CD4-positive, alpha-beta T cell (primary cell): ENCODE results near the gene SAMHD1. TPM values are rescaled to one million over a fixed set of nuclear protein-coding genes. Genes with fewer than 3 reads are reported as not detected.
A peak's percentile ranks its signal among the peaks of the same experiment; 100 is the strongest.

Experiments
- ATAC-seq: fragments of 200-7000 bp; cut with Tn5 transposase; one replicate; pipeline ENCODE4 v1.10.0; 2022; ENCODE audit warnings: mild to moderate bottlenecking; ENCODE audit not compliant: poor library complexity
- CTCF ChIA-PET: fragments of 350-600 bp; sonication (Branson Sonifier 250); formaldehyde crosslinking; loops from one replicate; lab custom pipeline; 2021; ENCODE audit warnings: antibody characterized with exemption, inconsistent platforms; lab: Charles Lee
- POLR2A ChIA-PET: fragments of 350-600 bp; sonication (Branson Sonifier 250); formaldehyde crosslinking; loops from one replicate; lab custom pipeline; 2021; ENCODE audit warnings: antibody characterized with exemption, inconsistent platforms; lab: Charles Lee
- DNase-seq, 14 experiments: peaks; one replicate each; pipeline ENCODE4 v3.0.0-alpha.2; 2013 to 2020; ENCODE audit warnings: mixed read lengths in 2 of 14
- H3K27ac ChIP-seq, 2 donors: one replicate each; pipeline versions ENCODE4 v1.5.1 to v1.7.0; 2013; ENCODE audit warnings: low read length in 2 of 2, low read depth in 1 of 2, mild to moderate bottlenecking in 1 of 2
- H3K27me3 ChIP-seq, 2 experiments: 1 replicate in 1 of 2; 2 replicates in 1 of 2; pipeline versions ENCODE4 v1.6.1 to v1.7.0; 2013; ENCODE audit warnings: low read length in 2 of 2, control low read depth in 1 of 2, mild to moderate bottlenecking in 1 of 2, moderate library complexity in 1 of 2; ENCODE audit not compliant: insufficient read depth in 2 of 2, control insufficient read depth in 1 of 2
- H3K36me3 ChIP-seq: one replicate; pipeline ENCODE4 v1.6.1; 2013; ENCODE audit warnings: low read length, control low read depth; ENCODE audit not compliant: insufficient read depth
- H3K4me1 ChIP-seq: one replicate; pipeline ENCODE4 v1.6.1; 2013; ENCODE audit warnings: low read length, control low read depth; ENCODE audit not compliant: insufficient read depth
- H3K4me3 ChIP-seq: one replicate; pipeline ENCODE4 v1.5.1; 2013; ENCODE audit warnings: mild to moderate bottlenecking, low read length, moderate library complexity
- H3K9me3 ChIP-seq, 2 experiments: 1 replicate in 1 of 2; 2 replicates in 1 of 2; pipeline versions ENCODE4 v1.6.1 to v1.7.0; 2013; ENCODE audit warnings: low read length in 2 of 2, mild to moderate bottlenecking in 2 of 2, control low read depth in 1 of 2, moderate library complexity in 1 of 2; ENCODE audit not compliant: control insufficient read depth in 1 of 2, insufficient read depth in 1 of 2
- H3K27ac Mint-ChIP-seq: one replicate; pipeline ENCODE4 v1.8.0; 2020; ENCODE audit warnings: mixed read lengths
- H3K27me3 Mint-ChIP-seq: one replicate; pipeline ENCODE4 v1.8.0; 2021; ENCODE audit warnings: mixed read lengths
- H3K36me3 Mint-ChIP-seq: one replicate; pipeline ENCODE4 v1.8.0; 2021; ENCODE audit warnings: low read depth, mixed read lengths
- H3K4me1 Mint-ChIP-seq: one replicate; pipeline ENCODE4 v1.8.0; 2021; ENCODE audit warnings: low read depth, mixed read lengths
- H3K4me3 Mint-ChIP-seq: one replicate; pipeline ENCODE4 v1.8.0; 2020; ENCODE audit warnings: mild to moderate bottlenecking, mixed read lengths
- H3K9me3 Mint-ChIP-seq: one replicate; pipeline ENCODE4 v1.8.0; 2020; ENCODE audit warnings: mixed read lengths
- CTCF ChIP-seq: fragments of 200-600 bp; IDR thresholded peaks from one replicate; pipeline ENCODE4 v1.8.0; 2022; ENCODE audit warnings: antibody characterized with exemption, mild to moderate bottlenecking
- intact Hi-C, 2 experiments: fragments of 100-400 bp; cut with DNase I in 1 of 2; cut with micrococcal nuclease in 1 of 2; formaldehyde crosslinking; loops; one replicate each; pipeline versions ENCODE4 v1.15.1 to v1.9.0; 2023 to 2025; cut with DNase I, micrococcal nuclease
- total RNA-seq, 174 experiments: library from RNA in 2 of 174; stranded (reverse) in 2 of 174; gene quantifications; one replicate each; pipeline ENCODE4 v1.2.3 and lab custom pipeline; 2021 to 2026

The SAMHD1 gene
- total RNA-seq, 2 experiments from 2014 or later = 232 to 239 TPM

- no peak overlapping the region for H3K27ac Mint-ChIP-seq
- no peak overlapping the region for H3K27ac ChIP-seq
- no peaks in the 10 kb centered on the region for H3K27me3 Mint-ChIP-seq
- peaks cover 40% of the 10 kb centered on the region for H3K4me1 ChIP-seq
- H3K36me3 ChIP-seq = no peaks in the 10 kb centered on the region
- intact Hi-C loops = no loop called here
- no peak for TF ChIP-seq CTCF
- no peak overlapping the region for H3K4me3 Mint-ChIP-seq
- peaks cover 3% of the 10 kb centered on the region for H3K36me3 Mint-ChIP-seq
- H3K4me3 ChIP-seq = no peak overlapping the region
- no peaks in the 10 kb centered on the region for H3K27me3 ChIP-seq
- no peaks in the 10 kb centered on the region for H3K9me3 Mint-ChIP-seq
- no peaks in the 10 kb centered on the region for H3K9me3 ChIP-seq
- CTCF ChIA-PET = interaction anchor here (0.6 kb wide), 1 partner anchor 35 kb away, joined by 4 read pairs; no protein-coding TSS in a partner anchor
- no peak for ATAC-seq
- POLR2A ChIA-PET = interaction anchor here (0.6 to 2.4 kb wide), 3 partner anchors 7 to 15 kb away, joined by 3 to 12 read pairs (median 5); no protein-coding TSS in a partner anchor
- DNase-seq = no peak
- peaks cover 35% of the 10 kb centered on the region for H3K4me1 Mint-ChIP-seq
These were observed 5.2 kb upstream of the SAMHD1 start for GRCh38 chr20:36956674-36957073.

- intact Hi-C loops = no loop called here
- ChIA-PET POLR2A (interaction anchor here (1.2 to 2.5 kb wide), 5 partner anchors 9 to 26 kb away, joined by 4 to 16 read pairs (median 8); no protein-coding TSS in a partner anchor), CTCF (interaction anchor here (0.6 to 1.0 kb wide), 2 partner anchors 11 to 35 kb away, joined by 4 to 6 read pairs; no protein-coding TSS in a partner anchor)
- Mint-ChIP-seq H3K36me3 (peaks cover 9% of the 10 kb centered on the region), H3K9me3 (no peaks in the 10 kb centered on the region), H3K4me1 (peaks cover 40% of the 10 kb centered on the region), H3K27me3 (no peaks in the 10 kb centered on the region), H3K27ac (no peak overlapping the region), H3K4me3 (no peak overlapping the region)
- no peak for ATAC-seq
- DNase-seq = no peak
- no peak for TF ChIP-seq CTCF
- Histone ChIP-seq H3K27me3 (no peaks in the 10 kb centered on the region), H3K36me3 (no peaks in the 10 kb centered on the region), H3K9me3 (no peaks in the 10 kb centered on the region), H3K27ac (no peak overlapping the region), H3K4me1 (peaks cover 37% of the 10 kb centered on the region), H3K4me3 (no peak overlapping the region)
These were observed 4.5 kb upstream of the SAMHD1 start for GRCh38 chr20:36956016-36956415.

GRCh38 chr20:36951979-36952738 lies 651 bp upstream of the SAMHD1 start:
- Histone ChIP-seq H3K27ac (peak overlapping the region; percentile 82 to 95), H3K27me3 (no peaks in the 10 kb centered on the region), H3K36me3 (peaks cover 3% of the 10 kb centered on the region), H3K4me3 (peak overlapping the region; percentile 86), H3K9me3 (no peaks in the 10 kb centered on the region), H3K4me1 (peaks cover 58% of the 10 kb centered on the region)
- ChIA-PET CTCF (no interaction called here), POLR2A (interaction anchor here (1.1 kb wide), 1 partner anchor 23 kb away, joined by 4 read pairs; no protein-coding TSS in a partner anchor)
- no peaks in the 10 kb centered on the region for H3K27me3 Mint-ChIP-seq
- peaks cover 45% of the 10 kb centered on the region for H3K4me1 Mint-ChIP-seq
- intact Hi-C loops = loop anchor here (2.0 to 5.0 kb wide), 5 partner anchors 17 to 130 kb away; no protein-coding TSS in a partner anchor
- peak overlapping the region; percentile 100 for H3K4me3 Mint-ChIP-seq
- no peak for DNase-seq
- H3K27ac Mint-ChIP-seq = peak overlapping the region; percentile 94
- no peaks in the 10 kb centered on the region for H3K9me3 Mint-ChIP-seq
- ATAC-seq = no peak
- no peak for TF ChIP-seq CTCF
- H3K36me3 Mint-ChIP-seq = peaks cover 34% of the 10 kb centered on the region
